IMR-90 (cell line): ENCODE data around the gene NUP210L.

Experiments used
- MAFK ChIP-seq: IDR thresholded peaks from 2 replicates; pipeline ENCODE4 v1.6.1; 2012; ENCODE audit warnings: low read depth, low read length, improper control_type of control experiment
- MAZ ChIP-seq: IDR thresholded peaks from 2 replicates; pipeline ENCODE4 v1.6.1; 2012; ENCODE audit warnings: low read depth, mild to moderate bottlenecking, low read length, improper control_type of control experiment, moderate library complexity, borderline replicate concordance
- MXI1 ChIP-seq: IDR thresholded peaks from 2 replicates; pipeline ENCODE4 v1.6.1; 2012; ENCODE audit warnings: low read depth, mild to moderate bottlenecking, low read length, moderate library complexity, borderline replicate concordance
- SMC3 ChIP-seq: fragments of 150-350 bp; IDR thresholded peaks from 2 replicates; pipeline ENCODE4 v1.6.1; 2016; ENCODE audit warnings: low read depth, mild to moderate bottlenecking, antibody characterized with exemption, low read length, moderate library complexity
- TF ChIP-seq, protein P1 (sequence below): fragments of 150-350 bp; IDR thresholded peaks from 2 replicates; pipeline ENCODE4 v1.6.1; 2017; ENCODE audit warnings: mild to moderate bottlenecking, antibody characterized with exemption, low read length, low read depth
- TF ChIP-seq, protein P2 (sequence below): conservative IDR thresholded peaks from 2 replicates; pipeline ENCODE4 v1.5.1; 2012; ENCODE audit warnings: mild to moderate bottlenecking, low read depth, low read length, improper control_type of control experiment

DNA sequence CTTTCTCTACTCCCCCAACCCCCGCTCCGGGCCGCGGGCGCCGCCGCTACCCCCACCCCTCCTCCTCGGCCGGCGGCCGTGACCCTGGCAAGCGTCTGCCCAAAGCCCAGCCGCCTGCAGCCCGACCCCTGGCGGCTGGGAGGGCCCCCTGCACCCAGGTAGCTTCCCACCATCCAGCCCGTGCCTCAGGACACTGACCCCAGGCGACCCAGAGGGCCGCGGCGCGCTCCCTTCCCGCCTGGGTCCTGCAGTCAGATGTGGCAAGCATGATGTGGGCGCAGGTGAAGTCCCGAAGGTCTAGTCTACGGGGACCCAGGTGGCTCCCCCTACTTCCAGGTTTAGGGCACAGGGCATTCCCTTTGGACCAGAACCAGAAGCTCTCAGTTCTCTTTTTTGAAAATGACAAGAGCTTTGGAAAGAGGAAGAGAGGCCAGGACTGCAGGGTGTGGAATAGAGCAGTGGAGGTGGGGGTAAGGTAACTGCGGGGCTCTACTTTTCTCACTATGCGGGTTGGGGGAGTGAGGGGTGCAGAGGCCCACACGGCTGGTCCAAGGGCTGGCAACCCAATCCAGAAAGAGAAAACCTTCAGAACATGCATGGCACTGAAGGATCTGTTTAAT lies 208.1 kb downstream of the NUP210L start, which contains the start of gene DENND4B:
- TF ChIP-seq MXI1: no peak
- TF ChIP-seq, protein P1, sequence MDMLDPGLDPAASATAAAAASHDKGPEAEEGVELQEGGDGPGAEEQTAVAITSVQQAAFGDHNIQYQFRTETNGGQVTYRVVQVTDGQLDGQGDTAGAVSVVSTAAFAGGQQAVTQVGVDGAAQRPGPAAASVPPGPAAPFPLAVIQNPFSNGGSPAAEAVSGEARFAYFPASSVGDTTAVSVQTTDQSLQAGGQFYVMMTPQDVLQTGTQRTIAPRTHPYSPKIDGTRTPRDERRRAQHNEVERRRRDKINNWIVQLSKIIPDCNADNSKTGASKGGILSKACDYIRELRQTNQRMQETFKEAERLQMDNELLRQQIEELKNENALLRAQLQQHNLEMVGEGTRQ: no peak
- TF ChIP-seq, protein P2, sequence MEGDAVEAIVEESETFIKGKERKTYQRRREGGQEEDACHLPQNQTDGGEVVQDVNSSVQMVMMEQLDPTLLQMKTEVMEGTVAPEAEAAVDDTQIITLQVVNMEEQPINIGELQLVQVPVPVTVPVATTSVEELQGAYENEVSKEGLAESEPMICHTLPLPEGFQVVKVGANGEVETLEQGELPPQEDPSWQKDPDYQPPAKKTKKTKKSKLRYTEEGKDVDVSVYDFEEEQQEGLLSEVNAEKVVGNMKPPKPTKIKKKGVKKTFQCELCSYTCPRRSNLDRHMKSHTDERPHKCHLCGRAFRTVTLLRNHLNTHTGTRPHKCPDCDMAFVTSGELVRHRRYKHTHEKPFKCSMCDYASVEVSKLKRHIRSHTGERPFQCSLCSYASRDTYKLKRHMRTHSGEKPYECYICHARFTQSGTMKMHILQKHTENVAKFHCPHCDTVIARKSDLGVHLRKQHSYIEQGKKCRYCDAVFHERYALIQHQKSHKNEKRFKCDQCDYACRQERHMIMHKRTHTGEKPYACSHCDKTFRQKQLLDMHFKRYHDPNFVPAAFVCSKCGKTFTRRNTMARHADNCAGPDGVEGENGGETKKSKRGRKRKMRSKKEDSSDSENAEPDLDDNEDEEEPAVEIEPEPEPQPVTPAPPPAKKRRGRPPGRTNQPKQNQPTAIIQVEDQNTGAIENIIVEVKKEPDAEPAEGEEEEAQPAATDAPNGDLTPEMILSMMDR: peak; percentile 92
- peak; percentile 73 for TF ChIP-seq SMC3
- TF ChIP-seq MAFK: no peak
- TF ChIP-seq MAZ: peak; percentile 84; the same call in 1 of the 2 replicates
